ENCODE data around the gene GNAS-AS1. TPM values are rescaled to one million over a fixed set of nuclear protein-coding genes. Genes with fewer than 3 reads are reported as not detected.

Gene GNAS-AS1
- total RNA-seq, 1 donor from 2014 or later: not detected

DNA sequence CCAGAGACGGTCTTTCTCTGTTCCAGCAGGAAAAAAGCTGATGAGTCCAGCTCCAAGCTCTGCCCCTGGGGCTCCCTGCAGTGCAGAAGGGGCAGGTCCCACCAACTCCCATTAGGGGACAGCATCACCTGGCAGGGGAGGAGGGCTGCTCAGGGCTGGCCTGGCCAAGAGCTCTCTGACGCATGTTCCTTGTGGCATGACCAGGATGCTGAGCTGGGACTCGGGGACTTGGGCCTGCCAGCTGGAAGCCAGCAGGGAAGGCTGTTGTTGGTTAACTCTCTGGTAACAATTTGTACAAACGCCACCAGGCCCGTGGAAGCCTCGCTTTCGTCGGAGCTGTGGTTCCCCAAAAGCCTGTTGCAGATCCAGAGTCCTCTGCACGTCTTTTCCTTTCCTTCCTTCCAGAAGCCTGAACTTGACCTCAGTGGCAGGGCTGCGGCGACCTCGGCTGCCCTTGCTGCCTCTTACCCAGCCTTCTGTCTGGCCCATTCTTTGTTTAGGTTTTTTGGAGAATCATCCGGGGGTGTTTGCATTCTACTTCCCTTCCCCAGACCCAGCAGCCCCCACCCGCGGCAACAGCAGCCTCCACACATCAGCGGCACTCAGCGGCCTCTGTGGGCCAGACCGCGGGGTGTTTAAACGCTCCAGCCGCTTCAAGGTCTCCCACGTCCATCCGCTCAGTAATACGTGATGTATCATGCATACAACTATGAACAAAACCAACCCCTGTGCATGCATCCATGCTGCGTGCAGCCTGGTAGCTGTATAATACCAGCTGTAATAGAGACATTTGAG lies 63.3 kb downstream of the GNAS-AS1 start:
- DNase-seq (ENCODE audit: low read depth): no peak

DNA sequence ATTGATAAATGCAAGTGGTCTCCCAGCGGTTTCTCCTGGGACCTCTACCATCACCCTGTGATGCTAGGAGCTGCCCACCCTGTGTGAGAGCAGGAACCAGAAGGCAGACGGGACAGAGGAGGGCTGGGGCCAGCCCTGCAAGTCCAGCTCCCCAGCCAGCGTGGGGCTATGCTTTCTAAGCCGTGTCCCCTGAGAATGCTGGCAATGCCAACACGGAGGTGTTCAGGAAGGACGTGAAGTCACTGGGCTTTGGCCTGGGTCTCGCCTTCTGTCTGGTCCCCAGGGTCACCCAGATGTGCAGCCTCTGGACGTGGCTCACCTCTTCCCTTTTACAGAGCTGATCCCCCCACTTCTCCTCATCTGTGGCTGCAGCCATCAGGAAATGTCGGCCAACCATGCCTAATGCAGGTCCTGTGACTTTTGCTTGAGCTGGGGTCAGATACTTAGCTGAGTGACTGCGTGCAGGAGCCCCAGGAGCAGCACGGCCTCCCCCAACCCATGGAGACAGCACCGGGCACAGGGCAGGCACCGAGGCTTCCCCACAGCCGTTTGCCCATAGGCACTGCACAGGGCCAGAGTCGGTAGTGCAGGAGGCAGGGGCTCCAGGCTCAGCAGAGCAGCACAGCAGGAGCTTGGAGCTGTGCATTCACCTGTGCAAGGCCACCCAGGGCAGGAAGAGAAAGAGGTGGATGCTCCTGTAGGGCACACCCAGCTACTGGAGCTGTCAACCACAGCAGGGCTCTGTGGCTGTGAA lies 66.2 kb downstream of the GNAS-AS1 start:
- DNase-seq (ENCODE audit: low read depth): no peak

DNA sequence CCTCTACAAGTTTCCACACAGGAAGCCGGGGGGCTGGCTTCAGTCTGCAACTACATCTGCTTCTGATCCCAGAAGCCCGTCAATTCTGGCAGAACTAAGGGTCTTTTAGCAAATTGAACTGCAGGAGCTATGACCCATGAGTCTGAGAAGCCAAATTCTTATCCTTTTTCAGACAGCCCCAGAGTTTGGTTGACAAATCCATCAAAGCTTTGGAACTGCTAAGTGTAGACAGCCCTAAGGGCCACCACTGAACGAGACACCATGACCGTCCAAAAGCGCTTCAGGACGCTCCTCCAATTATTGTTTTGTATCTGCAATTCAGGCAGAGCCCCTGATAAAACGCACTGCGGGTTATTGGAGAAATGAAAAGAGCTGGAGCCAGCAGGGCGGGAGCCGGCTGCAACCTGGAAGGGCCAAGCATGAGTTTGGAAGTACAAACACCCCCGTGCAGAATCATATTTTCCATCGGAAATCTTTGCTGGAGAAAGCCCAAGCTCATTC lies 67.1 kb downstream of the GNAS-AS1 start:
- no peak for DNase-seq (ENCODE audit: low read depth)

DNA sequence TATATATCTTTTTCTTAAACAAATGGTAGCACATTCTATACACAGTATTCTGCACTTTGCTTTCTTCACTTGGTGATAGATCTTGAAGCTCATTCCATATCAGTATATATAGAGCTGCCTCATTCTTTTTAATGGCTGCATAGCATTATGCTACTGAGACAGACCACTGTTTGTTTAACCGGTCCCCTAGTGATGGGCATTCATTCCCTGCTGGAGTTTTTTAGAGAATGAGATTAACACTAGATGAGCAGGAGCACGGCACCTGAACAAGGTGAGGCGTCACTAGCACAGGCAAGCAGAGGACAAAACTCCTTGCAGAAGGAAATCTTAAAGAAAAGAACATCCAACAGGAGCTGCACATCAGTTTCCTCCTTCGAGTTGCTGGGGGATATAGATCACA lies 69.6 kb downstream of the GNAS-AS1 start:
- DNase-seq (ENCODE audit: low read depth): no peak

DNA sequence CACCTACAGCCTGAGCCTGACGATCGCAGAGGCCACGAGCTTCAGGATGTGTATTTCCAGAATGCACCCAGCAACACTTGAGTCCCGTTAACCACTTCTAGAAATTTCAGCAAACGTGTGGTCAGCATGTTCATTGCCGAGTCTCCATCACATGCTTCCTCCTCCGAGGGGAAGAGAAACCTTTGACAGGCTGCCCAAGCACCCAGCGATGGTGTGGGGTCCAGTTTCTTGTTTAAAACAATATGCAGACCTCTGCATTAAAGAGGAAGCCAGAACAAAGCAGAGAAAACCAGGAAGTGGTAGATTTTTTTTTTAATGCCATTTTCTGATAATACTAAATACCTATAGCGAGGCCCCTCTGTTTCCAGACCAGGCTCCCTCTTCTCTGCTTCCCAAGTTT lies 71.9 kb downstream of the GNAS-AS1 start:
- DNase-seq (ENCODE audit: low read depth): no peak

DNA sequence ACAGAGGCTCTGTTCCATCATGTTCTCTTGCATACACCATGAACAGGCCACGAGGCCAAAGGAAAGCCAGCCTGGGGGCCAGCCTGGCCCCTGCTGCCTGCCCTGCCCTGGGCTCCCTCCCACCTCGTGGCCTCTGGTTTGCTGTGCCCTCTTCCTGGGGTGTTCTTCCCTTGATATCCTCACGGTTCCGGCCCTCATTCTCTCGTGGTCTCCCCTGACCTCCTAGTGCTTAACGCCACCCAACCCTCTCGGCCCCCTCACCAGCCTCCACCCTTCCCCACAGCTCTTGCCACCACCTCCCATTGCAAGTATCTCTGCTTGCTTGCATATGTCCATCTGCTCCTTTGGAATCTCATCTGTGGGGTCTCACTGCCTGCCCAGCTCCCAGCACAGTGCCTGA lies 73.0 kb downstream of the GNAS-AS1 start:
- no peak for DNase-seq (ENCODE audit: low read depth)

DNA sequence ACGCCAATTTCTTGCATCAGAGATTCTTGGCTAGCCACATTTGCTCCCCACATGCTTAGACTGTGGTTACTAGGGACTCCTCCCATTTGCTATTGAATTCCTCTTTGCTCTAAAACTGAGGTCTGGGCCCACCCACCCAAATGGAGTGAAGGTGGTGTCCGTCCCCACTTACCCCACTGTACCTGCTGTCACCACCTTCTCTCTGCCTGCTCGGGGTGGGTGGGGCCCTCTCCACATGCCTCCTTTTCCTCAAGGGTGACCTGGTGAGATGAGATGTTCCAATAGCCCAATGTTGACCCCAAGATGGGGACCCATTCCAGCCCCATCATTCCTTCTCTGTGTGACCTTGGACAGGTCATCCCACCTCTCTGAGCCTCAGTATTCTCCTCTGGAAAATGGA lies 74.6 kb downstream of the GNAS-AS1 start:
- DNase-seq (ENCODE audit: low read depth): no peak

DNA sequence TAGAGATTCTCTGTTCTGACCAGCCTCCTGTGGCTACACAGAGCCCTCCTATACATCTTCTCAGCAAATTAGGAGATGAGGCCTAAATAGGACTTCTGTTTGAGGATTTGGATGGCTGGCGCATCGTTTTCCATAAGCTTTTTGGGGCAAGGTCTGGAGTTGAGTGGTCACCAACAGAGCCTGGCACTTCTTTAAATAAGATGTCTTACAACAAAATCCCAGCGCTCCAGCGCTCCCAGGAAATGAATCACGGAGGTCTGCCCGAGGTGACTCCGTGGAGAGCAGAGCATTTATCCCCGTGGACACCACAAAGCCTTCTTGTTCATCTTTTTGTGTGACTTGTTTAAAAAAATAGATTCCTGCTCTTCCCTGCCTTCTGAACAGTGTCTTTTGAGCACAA lies 75.3 kb downstream of the GNAS-AS1 start:
- no peak for DNase-seq (ENCODE audit: low read depth)

DNA sequence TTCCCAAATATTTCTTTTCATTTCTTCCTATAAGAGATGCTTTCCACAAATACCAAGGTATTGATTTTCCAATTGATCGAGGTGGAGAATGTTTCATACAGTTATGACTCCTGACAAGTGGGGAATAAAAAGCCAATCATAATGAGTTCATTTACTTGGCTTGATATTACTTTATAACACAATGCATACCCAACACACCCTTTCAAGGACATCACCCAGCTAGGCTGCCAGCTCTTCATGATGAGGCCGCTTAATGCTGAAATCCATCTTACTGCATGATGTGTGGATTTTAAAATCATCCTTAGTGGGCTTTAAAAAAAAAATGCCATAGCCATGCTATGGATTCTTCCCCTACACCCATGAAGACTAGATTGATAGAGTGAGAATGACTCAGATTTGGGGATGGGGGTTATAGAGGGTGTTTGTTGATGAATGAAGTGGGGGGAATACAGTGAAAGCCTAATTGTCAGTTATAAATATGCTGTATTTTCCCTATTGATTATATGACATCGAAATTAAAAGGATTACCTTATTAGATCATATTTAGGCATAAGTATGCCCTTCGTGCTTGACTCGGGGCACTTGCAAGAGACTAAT lies 75.9 kb downstream of the GNAS-AS1 start:
- no peak for DNase-seq (ENCODE audit: low read depth)

DNA sequence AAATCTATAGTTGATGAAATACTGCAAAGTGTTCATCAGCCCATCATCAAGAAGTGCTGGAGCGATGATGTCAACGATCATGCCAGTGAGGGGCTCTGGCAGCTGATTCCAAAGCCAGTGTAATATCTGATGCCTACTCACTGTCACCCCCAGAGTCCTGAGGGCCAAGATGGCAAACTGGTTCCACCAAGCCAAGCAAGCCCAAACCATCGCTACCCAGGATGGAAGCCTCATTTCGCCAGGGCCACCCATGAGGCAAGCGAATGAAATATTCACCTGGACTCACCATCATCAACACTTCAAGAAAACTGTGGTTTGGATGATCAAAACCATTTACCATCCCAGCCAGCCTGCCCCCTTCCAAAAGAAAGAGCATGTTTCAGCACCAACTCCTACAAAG lies 76.5 kb downstream of the GNAS-AS1 start:
- DNase-seq (ENCODE audit: low read depth): no peak

DNA sequence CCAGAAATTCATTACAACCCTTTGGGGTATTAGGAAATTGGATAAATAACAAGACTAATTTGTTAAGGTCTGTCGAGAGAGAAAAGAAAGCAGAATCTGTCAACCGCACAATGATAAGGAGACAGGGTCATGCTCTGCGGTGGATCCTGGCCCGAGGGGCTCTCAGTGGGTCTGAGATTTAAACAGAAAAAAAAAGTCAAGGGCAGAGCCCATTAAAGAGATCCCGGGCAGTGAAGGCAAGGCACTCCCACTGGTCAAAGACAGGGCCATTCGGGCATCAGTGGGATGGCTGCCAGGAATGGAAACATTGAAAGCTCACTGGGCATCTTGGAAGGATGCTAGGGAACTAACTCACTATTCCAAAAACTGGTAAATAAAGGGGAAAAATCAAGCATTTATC lies 77.9 kb downstream of the GNAS-AS1 start:
- no peak for DNase-seq (ENCODE audit: low read depth)

MicroRNA genes within 50 kb of the gene (microRNA counts, 767-probe panel; counts per million panel counts)
- microRNA hsa-miR-296-3p (not detected), microRNA hsa-miR-296-5p (not detected), microRNA hsa-miR-298 (not detected)

Small RNA genes within 50 kb of the gene (microRNA-seq; reads per million reads assigned to microRNA genes)
- not detected for gene MIR298

Other genes starting within 250 kb of the GNAS-AS1 start
- 18.5 and 25.0 TPM in 2 replicates for gene STX16, start 199.6 kb downstream of the GNAS-AS1 start, total RNA-seq
- gene NPEPL1, start 158.1 kb downstream of the GNAS-AS1 start, total RNA-seq: 26.1 and 33.6 TPM in 2 replicates
- 684 and 714 TPM in 2 replicates for gene GNAS, start 1.8 kb upstream of the GNAS-AS1 start, total RNA-seq
- 32.0 and 38.6 TPM in 2 replicates for gene NELFCD, start 130.4 kb upstream of the GNAS-AS1 start, total RNA-seq
- 69.6 and 74.7 TPM in 2 replicates for gene CTSZ, start 156.4 kb upstream of the GNAS-AS1 start, total RNA-seq
- gene TUBB1, start 168.5 kb upstream of the GNAS-AS1 start, total RNA-seq: not detected in 2 replicates
- 24.7 and 29.0 TPM in 2 replicates for gene ATP5F1E, start 181.4 kb upstream of the GNAS-AS1 start, total RNA-seq
- 68.3 and 74.2 TPM in 2 replicates for gene PRELID3B, start 191.9 kb upstream of the GNAS-AS1 start, total RNA-seq

Measured in myocyte (in vitro differentiated cells).